Measurements from ENCODE around the gene POLA1. TPM values are rescaled to one million over a fixed set of nuclear protein-coding genes. Genes with fewer than 3 reads are reported as not detected.

Gene POLA1
- total RNA-seq, 1 donor from 2014 or later = 76.5 TPM

DNA sequence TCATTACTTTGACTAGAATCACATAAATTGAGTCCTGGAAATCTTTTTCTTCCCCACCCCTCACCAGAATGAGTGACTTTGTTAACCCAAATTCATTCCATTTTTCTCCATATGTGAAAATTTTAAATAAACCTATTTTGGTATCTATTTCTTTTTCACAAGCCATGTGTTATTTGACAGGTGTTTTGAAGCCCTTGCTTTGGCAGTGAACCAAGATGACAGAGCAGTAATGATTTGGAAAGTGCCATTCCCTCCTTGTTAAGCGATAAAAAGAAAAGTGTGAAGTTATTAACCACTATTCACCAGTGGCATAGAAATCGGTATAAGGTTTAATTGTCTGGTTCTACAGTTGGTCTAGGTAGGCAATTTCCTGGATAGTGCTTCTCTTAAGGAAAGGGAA lies 66.1 kb downstream of the POLA1 start:
- H3K4me3 Mint-ChIP-seq = no peak overlapping the region
- H3K9me3 Mint-ChIP-seq = peaks cover 3% of the 10 kb centered on the region
- no peak overlapping the region for H3K27ac Mint-ChIP-seq (ENCODE audit: unreplicated experiment)
- H3K36me3 Mint-ChIP-seq (ENCODE audit: low read depth) = peaks cover 33% of the 10 kb centered on the region
- no peaks in the 10 kb centered on the region for H3K4me1 Mint-ChIP-seq
- no peaks in the 10 kb centered on the region for H3K27me3 Mint-ChIP-seq (ENCODE audit: low read depth)
- no peak for DNase-seq (ENCODE audit: low read depth, low spot score)
- TF ChIP-seq, protein P1, sequence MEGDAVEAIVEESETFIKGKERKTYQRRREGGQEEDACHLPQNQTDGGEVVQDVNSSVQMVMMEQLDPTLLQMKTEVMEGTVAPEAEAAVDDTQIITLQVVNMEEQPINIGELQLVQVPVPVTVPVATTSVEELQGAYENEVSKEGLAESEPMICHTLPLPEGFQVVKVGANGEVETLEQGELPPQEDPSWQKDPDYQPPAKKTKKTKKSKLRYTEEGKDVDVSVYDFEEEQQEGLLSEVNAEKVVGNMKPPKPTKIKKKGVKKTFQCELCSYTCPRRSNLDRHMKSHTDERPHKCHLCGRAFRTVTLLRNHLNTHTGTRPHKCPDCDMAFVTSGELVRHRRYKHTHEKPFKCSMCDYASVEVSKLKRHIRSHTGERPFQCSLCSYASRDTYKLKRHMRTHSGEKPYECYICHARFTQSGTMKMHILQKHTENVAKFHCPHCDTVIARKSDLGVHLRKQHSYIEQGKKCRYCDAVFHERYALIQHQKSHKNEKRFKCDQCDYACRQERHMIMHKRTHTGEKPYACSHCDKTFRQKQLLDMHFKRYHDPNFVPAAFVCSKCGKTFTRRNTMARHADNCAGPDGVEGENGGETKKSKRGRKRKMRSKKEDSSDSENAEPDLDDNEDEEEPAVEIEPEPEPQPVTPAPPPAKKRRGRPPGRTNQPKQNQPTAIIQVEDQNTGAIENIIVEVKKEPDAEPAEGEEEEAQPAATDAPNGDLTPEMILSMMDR (conservative IDR thresholded peaks at IDR 0.05) = no peak

DNA sequence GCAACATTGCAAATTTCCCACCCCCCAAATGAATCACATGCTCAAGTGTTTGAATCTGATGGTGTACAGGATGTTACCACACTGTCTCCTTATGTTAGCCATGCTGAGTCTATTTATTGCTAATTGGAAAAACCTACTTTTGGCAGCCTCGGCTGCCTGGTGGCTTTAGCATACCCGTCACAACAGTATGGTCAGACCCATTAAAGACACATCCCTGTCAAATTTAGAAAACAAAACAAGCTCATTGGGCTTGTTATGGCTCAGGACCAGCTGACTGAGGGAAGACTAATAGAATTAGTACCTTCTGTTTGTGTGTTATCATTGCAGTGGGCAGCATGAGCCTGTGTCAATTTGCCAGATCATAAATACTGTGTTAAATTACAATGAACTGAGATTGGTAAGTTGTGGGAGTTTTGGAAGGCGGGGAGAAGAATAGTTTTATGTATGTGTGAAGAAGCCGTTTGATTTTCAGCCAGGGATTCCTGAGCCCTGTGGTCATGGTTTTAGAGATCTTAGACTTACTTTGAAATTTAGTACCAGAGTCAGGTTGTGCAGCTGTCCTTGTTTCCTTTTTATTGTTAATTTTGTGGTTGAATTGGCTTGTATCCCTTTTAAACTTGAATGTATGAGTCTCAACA lies 66.8 kb downstream of the POLA1 start:
- Mint-ChIP-seq H3K27ac (ENCODE audit: unreplicated experiment) (no peak overlapping the region), H3K9me3 (peaks cover 3% of the 10 kb centered on the region), H3K27me3 (ENCODE audit: low read depth) (no peaks in the 10 kb centered on the region), H3K4me1 (no peaks in the 10 kb centered on the region), H3K36me3 (ENCODE audit: low read depth) (peaks cover 35% of the 10 kb centered on the region), H3K4me3 (no peak overlapping the region)
- TF ChIP-seq, protein P1 (conservative IDR thresholded peaks at IDR 0.05) = no peak
- DNase-seq (ENCODE audit: low read depth, low spot score) = no peak

DNA sequence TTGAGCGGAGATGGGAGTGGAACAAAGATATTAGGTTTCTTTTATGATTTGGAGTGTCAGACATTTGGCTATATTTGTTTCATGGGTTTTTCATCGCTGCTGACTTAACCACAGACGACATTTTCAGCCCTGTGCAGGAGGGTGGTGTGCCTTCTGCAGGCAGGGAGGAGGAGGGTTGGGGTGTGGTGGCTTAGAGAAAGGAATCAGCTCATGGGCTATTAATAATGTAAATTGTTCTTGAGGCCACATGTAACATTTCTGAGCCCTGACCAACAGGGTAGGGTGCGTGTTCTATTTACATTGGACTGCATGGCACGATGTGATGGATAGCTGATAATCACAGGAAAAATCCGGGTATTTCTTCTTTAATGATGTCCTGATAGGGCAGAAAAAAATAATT lies 67.6 kb downstream of the POLA1 start:
- Mint-ChIP-seq H3K9me3 (peaks cover 3% of the 10 kb centered on the region), H3K4me1 (no peaks in the 10 kb centered on the region), H3K27ac (ENCODE audit: unreplicated experiment) (no peak overlapping the region), H3K4me3 (no peak overlapping the region), H3K27me3 (ENCODE audit: low read depth) (no peaks in the 10 kb centered on the region), H3K36me3 (ENCODE audit: low read depth) (peaks cover 33% of the 10 kb centered on the region)
- TF ChIP-seq, protein P1 (conservative IDR thresholded peaks at IDR 0.05) = no peak
- DNase-seq (ENCODE audit: low read depth, low spot score) = no peak

DNA sequence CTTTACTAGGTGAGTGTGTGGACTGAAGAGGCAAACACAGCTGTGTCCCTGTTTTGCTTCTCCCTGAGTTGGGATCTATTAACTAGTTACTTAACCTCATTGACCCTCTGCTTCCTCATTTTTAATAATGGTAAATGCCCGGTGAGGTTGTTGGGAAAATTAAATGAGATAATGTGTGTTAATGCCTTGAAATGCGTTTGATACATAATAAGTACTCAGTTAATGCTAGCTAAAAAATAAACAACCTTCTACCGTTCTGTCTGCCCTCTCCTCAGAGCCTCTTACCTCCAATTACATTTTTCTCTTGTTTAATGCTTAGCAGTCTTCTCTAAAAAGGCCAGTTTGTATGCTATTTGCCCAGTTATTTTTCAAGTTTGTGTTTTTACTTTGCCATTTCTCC lies 70.3 kb downstream of the POLA1 start:
- Mint-ChIP-seq H3K9me3 (peaks cover 3% of the 10 kb centered on the region), H3K27ac (ENCODE audit: unreplicated experiment) (no peak overlapping the region), H3K27me3 (ENCODE audit: low read depth) (no peaks in the 10 kb centered on the region), H3K36me3 (ENCODE audit: low read depth) (peaks cover 34% of the 10 kb centered on the region), H3K4me1 (peaks cover 18% of the 10 kb centered on the region), H3K4me3 (no peak overlapping the region)
- DNase-seq (ENCODE audit: low read depth, low spot score) = no peak
- TF ChIP-seq, protein P1 (conservative IDR thresholded peaks at IDR 0.05) = no peak

DNA sequence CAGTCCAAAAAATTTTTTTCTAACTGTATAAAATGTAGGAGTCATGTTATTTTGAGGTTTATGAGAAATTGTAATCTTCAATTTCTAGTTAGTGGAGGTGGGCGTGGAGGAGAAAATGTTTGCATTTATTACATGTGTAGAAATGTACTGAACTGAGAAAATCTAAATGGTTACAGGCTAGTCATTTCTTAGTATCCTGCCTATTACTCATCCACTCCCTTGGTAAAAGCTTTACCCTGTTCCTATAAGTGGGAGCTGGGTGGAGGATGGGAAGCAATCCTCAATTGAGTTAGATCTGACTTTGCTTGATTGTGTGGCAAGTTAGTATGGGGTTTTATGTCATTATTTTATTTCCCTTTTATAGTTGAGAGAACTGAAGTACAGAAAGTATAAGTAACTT lies 73.8 kb downstream of the POLA1 start:
- no peak for DNase-seq (ENCODE audit: low read depth, low spot score)
- H3K27me3 Mint-ChIP-seq (ENCODE audit: low read depth) = no peaks in the 10 kb centered on the region
- H3K36me3 Mint-ChIP-seq (ENCODE audit: low read depth) = peaks cover 23% of the 10 kb centered on the region
- no peak overlapping the region for H3K4me3 Mint-ChIP-seq
- TF ChIP-seq, protein P1 (conservative IDR thresholded peaks at IDR 0.05) = no peak
- H3K4me1 Mint-ChIP-seq = peaks cover 18% of the 10 kb centered on the region
- H3K27ac Mint-ChIP-seq (ENCODE audit: unreplicated experiment) = no peak overlapping the region
- H3K9me3 Mint-ChIP-seq = no peaks in the 10 kb centered on the region
